Parathyroid adenoma (tissue), 2 donors: ENCODE data around the gene INTS3.

ENCODE experiments used
- H2AFZ ChIP-seq: fragments of 300-600 bp; sonication (generic); one replicate; pipeline ENCODE4 v1.7.0; 2017; ENCODE audit warnings: antibody characterized with exemption, mild to moderate bottlenecking
- H3K27ac ChIP-seq: fragments of 300-600 bp; sonication (generic); one replicate; pipeline ENCODE4 v1.7.0; 2017
- H3K27me3 ChIP-seq: fragments of 300-600 bp; sonication (generic); one replicate; pipeline ENCODE4 v1.7.0; 2017; ENCODE audit warnings: low read length; ENCODE audit not compliant: control insufficient read depth, insufficient read depth
- H3K36me3 ChIP-seq: fragments of 300-600 bp; sonication (generic); one replicate; pipeline ENCODE4 v1.7.0; 2017; ENCODE audit warnings: low read length; ENCODE audit not compliant: control insufficient read depth, insufficient read depth
- H3K4me1 ChIP-seq: fragments of 300-600 bp; sonication (generic); one replicate; pipeline ENCODE4 v1.7.0; 2017; ENCODE audit warnings: control low read depth
- H3K4me2 ChIP-seq: fragments of 300-600 bp; sonication (generic); one replicate; pipeline ENCODE4 v1.7.0; 2017; ENCODE audit warnings: low read length
- H3K4me3 ChIP-seq: fragments of 300-600 bp; sonication (generic); one replicate; pipeline ENCODE4 v1.7.0; 2017; ENCODE audit warnings: low read depth, low read length
- H3K79me2 ChIP-seq: fragments of 300-600 bp; sonication (generic); one replicate; pipeline ENCODE4 v1.7.0; 2017; ENCODE audit warnings: control low read depth
- H3K9ac ChIP-seq: fragments of 300-600 bp; sonication (generic); one replicate; pipeline ENCODE4 v1.7.0; 2017; ENCODE audit warnings: mild to moderate bottlenecking
- H3K9me3 ChIP-seq: fragments of 300-600 bp; sonication (generic); one replicate; pipeline ENCODE4 v1.7.0; 2017; ENCODE audit warnings: low read length; ENCODE audit not compliant: control insufficient read depth
- CTCF ChIP-seq: fragments of 300-600 bp; sonication (generic); IDR thresholded peaks from one replicate; pipeline ENCODE4 v1.7.0; 2017; ENCODE audit warnings: antibody characterized with exemption, mild to moderate bottlenecking
- donor health status: primary hyperparathyroidism.

INTS3 gene

GRCh38 chr1:153748903-153749302, 21.1 kb downstream of the INTS3 start:
- Histone ChIP-seq H3K4me3 (no peak overlapping the region), H3K27me3 (no peaks in the 10 kb centered on the region), H3K4me2 (no peak overlapping the region), H3K4me1 (no peaks in the 10 kb centered on the region), H3K27ac (no peak overlapping the region), H3K79me2 (no peaks in the 10 kb centered on the region), H3K9me3 (no peaks in the 10 kb centered on the region), H3K36me3 (no peaks in the 10 kb centered on the region), H3K9ac (no peak overlapping the region), H2AFZ (no peak overlapping the region)
- no peak for TF ChIP-seq CTCF

GRCh38 chr1:153749408-153750005, 21.7 kb downstream of the INTS3 start:
- no peak overlapping the region for H2AFZ ChIP-seq
- H3K9me3 ChIP-seq: no peaks in the 10 kb centered on the region
- H3K36me3 ChIP-seq: no peaks in the 10 kb centered on the region
- no peak overlapping the region for H3K9ac ChIP-seq
- no peaks in the 10 kb centered on the region for H3K4me1 ChIP-seq
- H3K79me2 ChIP-seq: no peaks in the 10 kb centered on the region
- no peak overlapping the region for H3K4me2 ChIP-seq
- TF ChIP-seq CTCF: peak; percentile 84
- no peak overlapping the region for H3K4me3 ChIP-seq
- peak overlapping the region; percentile 29 for H3K27ac ChIP-seq
- no peaks in the 10 kb centered on the region for H3K27me3 ChIP-seq

- Histone ChIP-seq H3K9me3 (no peaks in the 10 kb centered on the region), H2AFZ (no peak overlapping the region), H3K79me2 (no peaks in the 10 kb centered on the region), H3K4me2 (no peak overlapping the region), H3K4me3 (no peak overlapping the region), H3K36me3 (no peaks in the 10 kb centered on the region), H3K27ac (no peak overlapping the region), H3K27me3 (no peaks in the 10 kb centered on the region), H3K9ac (no peak overlapping the region), H3K4me1 (no peaks in the 10 kb centered on the region)
- TF ChIP-seq CTCF: no peak
Measured at GRCh38 chr1:153750026-153750995, 22.5 kb downstream of the INTS3 start.

GRCh38 chr1:153752072-153752471, 24.2 kb downstream of the INTS3 start:
- no peaks in the 10 kb centered on the region for H3K9me3 ChIP-seq
- no peak overlapping the region for H2AFZ ChIP-seq
- H3K9ac ChIP-seq: no peak overlapping the region
- H3K36me3 ChIP-seq: no peaks in the 10 kb centered on the region
- no peaks in the 10 kb centered on the region for H3K4me1 ChIP-seq
- H3K27ac ChIP-seq: peak overlapping the region; percentile 42
- no peaks in the 10 kb centered on the region for H3K79me2 ChIP-seq
- no peak overlapping the region for H3K4me3 ChIP-seq
- no peak overlapping the region for H3K4me2 ChIP-seq
- no peak for TF ChIP-seq CTCF
- no peaks in the 10 kb centered on the region for H3K27me3 ChIP-seq
